ENCODE data around the gene ARHGEF10L.

ARHGEF10L gene

DNA sequence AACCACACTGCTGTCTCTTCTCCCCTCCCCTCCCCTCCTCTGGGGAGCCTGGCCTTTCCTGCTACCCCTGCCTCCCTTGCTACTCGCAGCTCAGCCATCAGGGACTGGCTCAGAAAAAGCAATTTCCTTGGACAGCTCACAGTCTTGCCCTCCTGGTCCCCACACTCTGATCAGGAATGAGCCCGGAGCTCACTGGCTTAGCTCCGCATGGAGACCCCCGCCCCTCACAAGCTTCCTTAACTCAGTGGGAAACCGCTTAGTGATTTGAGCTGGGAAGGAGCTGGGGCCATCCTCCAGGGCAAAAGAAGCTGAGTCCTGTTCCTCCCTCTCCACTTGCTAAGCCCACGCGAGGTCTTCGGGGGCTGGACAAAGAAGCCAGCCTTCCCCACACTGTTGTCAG lies 145.3 kb downstream of the ARHGEF10L start:
- no peak for DNase-seq

DNA sequence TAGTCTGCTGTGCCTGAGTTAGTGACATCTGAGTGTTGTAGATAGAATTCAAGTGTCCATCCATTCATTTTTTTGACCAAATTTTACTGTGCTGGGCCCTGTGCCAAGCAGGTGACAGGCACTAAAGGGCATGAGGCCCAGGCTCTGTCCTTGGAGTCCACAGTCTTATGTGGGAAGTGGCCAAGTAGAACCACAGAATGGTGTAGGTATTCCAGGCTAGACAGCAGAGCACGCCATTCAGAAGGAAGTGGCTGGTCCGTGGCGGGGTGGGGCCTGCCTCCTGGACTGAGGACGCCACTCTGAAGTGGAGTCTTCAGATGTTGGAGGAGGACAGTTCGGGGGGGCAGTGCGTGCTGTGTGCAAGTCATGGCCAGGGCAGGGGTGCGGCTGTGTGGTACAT lies 146.8 kb downstream of the ARHGEF10L start:
- peak; percentile 38 for DNase-seq

DNA sequence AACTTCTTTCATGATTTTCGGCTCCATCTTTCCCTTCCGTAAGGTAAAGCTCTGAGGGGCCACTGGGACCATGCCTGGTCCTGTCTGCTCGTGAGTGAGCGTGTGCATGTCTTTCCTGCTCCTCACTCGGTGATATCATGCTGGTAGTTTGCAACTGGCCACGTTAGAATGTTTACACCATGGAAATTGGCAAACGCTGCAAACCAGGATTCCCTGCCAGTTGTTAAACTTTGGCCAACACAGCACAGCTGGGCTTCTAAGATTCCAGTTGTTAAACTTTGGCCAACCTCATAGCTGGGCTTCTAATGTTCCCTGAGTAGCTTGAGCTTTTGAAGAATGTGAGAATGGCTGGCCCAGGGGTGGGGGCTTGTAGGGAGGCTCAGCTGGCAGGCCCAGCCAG lies 147.6 kb downstream of the ARHGEF10L start:
- no peak for DNase-seq

DNA sequence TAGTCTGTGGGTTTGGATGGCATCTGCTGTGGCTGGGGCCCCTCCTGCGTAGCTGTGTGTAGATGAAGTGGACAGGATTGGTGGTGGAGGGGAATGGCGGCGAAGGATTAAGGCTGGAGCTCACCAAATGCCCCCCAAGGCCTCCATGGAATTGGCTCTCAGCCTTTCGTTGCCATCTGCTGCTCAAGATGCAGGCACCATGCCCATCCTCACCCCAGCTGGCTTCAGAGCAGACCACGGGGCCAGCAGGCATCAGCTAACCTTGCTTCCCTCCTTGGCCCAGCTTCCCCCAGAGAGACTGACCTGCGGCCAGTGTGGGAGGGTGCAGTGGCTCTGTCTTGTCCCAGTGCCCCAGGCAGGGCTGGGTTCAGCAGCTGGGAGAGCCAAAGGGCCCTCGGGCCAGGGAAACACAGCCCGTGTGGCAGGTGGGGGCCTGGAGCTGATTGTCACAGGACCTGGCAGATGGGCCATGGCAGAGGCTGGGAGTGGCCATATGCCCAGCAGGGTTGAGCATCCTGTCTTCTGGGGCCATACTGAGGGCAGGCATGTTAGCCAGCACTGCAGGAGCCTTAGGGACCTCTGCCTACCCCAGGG lies 148.8 kb downstream of the ARHGEF10L start:
- no peak for DNase-seq

DNA sequence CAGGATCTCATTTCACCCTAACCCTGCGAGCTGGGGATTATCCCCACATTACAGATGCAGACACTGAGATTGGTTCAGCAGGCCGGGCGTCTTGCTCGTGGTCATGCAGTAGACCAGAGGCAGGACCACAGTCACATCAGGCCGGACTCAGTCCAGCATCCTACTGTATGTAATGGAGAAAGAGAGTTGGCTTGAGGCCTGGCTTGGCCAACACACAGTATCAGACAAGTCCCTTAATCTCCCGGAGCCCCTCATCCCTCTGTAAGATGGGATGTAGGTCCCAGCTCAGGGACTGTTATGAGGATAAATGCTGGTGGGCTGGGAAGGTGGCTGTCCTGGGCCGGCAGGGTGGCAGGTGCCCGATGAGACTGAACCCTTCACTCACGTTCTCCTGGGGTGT lies 149.5 kb downstream of the ARHGEF10L start:
- DNase-seq, result no peak

DNA sequence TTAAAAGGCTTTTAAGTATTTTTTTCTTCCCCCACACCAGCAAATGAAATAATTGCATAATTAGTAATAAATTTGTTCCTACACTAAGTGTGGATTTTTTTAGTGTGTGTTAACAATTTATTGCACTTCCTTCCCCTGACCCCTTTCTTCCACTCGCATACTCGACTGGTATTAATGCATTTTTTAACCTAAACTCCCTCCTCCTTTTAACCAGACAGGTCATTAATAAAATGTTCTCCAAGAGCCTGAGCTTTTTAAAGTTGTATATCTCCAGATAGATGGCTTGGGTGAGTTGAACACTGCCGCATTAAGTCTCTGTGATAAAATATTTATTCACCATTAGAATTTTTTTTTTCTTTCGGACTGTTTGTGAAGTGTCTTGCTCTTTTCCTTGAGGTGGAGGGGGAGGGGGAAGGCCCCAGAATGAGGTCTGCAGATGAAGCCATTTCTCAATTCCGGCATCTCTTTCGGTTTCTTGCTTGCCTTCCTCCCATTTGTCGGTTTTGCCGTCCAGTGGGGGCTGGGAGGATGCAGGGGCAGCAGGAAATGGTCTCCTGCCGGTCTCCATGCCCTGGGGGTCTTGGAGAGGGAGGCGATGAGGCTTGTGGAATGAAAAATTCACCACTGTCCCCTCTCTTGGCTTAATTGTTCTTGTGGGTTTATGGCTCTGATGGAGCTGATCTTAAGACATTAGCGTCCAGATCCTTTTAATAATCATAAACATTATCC lies 151.6 kb downstream of the ARHGEF10L start:
- DNase-seq, result no peak

DNA sequence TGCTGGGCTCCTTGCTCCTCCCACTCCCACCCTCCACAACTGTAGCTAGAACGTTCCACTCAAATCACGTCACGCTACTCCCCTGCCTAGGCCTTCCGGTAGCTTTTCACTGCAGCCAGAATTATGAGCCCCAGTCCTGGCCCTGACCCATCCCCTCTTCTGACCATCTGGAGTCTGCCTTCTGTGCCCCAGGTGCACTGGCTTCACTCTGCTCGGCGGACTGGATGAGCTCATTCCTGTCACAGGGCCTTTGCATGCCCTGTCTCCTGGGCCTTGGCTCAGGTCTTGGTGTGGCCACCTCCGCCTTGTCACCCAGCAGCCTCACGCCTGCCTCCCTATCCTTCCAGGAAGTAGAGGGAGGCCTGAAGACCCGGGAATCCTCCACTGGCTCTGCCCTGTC lies 153.1 kb downstream of the ARHGEF10L start:
- no peak for DNase-seq

DNA sequence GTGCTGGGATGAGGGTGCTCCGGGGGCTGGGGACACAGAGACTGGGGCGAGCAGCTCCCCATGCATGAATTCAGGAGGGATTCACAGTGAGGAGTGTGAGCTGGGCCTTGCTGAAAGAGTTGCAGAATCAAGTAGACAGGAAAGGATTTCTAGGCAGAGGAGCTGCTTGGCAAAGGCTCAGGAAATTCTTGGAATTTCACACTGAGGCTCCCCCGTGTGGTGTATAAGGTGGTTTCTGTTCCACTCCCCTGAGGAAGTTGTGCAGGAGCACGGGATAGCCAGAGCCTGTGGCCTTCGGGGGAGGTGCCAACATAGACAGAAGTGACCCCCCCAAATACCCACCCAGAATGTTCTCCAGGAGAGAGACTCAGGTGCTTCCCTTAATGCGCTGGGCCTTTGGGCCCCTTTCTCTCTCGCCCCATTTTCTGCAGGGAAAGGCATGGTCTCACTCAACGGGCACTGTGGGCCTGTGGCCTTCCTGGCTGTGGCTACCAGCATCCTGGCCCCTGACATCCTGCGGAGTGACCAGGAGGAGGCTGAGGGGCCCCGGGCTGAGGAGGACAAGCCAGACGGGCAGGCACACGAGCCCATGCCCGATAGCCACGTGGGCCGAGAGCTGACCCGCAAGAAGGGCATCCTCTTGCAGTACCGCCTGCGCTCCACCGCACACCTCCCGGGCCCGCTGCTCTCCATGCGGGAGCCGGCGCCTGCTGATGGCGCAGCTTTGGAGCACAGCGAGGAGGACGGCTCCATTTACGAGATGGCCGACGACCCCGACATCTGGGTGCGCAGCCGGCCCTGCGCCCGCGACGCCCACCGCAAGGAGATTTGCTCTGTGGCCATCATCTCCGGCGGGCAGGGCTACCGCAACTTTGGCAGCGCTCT lies 157.2 kb downstream of the ARHGEF10L start:
- DNase-seq, result no peak

DNA sequence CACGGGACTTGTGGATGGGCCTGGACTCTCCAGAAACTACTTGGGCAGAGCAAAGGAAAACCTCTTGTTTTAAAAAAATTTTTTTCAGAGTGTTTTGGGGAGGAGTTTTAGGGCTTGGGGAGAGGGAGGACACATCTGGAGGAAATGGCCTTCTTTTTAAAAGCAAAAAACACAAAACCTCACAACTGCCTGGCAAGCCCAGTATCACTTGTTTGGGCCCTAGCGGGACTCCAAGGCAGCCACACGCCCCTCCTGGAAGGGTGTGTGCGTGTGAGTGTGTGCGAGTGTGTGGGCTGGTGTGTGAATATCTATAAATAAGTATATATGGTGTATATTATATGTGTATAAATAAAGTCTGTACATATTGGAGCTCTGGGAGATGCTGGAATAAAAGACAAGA lies 158.0 kb downstream of the ARHGEF10L start:
- DNase-seq, result no peak

DNA sequence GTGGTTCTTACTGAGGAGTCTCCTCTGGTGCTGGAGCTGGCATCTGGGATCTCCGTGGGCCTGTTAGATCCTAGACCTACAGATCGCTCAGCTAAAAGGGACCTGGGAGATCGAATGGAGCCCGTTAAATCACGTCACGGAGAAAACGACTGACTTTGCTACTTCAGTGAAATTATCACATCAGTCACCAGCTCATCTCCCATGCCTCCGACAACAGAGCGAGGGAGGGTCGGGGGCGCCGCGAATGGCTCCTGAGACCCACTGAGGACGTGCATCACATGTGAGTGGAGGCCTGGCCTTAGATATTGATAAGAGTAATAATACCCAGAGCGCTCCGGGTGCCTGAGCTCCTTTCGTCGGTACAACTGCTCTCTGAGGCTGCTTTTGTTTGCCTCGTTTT lies 160.1 kb downstream of the ARHGEF10L start:
- DNase-seq, result no peak

DNA sequence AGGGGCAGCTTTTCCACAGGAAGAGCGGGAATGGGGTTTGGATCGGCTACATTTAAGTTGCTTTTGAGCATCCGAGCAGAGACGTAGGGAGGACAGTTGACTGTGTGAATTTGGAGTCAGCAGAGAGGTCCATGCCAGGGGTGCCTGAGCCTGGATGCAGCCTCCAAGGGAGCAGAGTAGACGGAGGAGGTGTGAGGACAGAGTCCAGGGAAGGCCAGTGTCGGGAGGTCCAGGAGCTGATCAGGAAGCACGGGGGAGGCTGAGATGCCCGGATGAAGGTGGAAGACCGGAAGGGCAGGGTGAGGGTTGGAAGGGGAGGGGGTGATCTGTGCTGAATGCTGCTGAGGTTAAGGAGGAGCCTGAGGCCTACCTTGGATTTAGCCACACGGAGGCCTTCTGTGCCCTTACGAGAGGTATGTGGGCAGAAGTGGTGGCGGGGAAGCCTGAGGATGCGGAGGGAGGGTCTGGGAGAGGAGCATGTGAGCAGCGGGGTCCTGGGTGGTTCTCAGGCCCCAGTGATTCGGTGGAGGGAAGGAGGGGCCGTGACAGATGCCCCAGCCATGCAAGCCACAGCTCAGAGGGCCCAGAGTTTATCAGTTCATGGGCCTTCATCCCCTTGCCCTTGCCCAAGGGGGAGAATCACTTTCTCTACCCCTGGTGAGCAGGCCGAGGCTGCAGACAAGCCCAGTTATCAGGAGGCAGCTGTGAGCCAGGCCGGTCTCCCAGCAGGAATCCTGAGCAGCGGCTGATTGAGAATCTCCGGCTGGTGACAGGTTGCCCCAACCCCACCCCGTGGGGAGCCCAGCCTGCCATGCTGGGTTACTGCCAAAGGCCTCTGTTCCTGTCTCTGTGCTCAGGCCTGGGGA lies 161.7 kb downstream of the ARHGEF10L start:
- DNase-seq, result no peak

DNA sequence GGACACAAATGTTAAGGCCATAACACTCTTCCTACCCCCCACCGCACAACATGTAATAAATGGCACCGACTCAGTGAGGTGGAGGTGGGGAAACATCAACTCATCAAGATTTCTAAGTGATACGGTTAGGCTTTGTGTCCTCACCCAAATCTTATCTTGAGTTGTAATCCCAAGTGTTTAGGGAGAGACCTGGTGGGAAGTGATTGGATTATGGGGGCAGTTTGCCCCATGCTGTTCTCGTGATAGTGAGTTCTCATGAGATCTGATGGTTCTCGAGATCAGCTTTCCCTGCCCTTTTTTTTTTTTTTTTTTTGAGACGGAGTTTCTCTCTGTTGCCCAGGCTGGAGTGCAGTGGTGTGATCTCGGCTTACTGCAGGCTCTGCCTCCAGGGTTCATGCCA lies 164.7 kb downstream of the ARHGEF10L start:
- DNase-seq, result no peak

DNA sequence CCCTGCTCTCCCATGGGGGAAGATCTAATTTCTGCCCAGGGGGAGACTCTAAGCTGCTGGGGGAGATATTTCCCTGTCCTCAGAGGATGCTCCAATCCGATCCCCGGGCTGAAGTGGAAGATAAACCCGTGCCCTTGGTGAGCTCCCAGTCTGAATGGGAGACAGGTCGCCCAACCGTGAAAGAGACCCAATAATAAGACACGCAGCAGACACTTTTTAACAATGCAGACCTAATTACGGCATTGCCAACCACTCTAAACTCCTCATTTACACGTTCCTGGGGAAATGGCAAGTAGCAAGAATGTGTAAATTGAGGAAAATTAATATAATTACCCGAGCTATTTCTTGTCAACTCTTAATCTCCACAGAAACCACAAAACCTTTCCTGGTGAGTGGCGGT lies 166.9 kb downstream of the ARHGEF10L start:
- DNase-seq, result peak; percentile 33

DNA sequence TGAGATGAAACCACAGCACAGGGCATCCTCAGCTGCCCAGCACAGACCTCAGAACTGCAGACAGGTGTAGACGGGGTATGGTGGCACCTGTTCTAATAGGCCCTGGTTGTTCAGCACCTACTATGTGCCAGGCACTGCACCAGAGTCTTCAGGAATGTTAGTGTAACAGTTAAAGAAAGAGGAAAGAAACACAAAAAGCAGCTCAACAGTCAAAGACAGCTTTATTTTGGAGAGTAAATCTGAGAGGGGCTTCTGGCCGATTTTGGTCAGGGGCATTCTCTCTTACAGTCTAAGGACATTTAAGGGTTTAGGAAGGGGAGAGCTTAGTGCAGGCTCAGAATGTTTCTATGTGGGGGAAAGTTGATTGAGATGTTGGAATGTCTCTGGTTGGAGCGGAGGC lies 170.5 kb downstream of the ARHGEF10L start:
- no peak for DNase-seq

DNA sequence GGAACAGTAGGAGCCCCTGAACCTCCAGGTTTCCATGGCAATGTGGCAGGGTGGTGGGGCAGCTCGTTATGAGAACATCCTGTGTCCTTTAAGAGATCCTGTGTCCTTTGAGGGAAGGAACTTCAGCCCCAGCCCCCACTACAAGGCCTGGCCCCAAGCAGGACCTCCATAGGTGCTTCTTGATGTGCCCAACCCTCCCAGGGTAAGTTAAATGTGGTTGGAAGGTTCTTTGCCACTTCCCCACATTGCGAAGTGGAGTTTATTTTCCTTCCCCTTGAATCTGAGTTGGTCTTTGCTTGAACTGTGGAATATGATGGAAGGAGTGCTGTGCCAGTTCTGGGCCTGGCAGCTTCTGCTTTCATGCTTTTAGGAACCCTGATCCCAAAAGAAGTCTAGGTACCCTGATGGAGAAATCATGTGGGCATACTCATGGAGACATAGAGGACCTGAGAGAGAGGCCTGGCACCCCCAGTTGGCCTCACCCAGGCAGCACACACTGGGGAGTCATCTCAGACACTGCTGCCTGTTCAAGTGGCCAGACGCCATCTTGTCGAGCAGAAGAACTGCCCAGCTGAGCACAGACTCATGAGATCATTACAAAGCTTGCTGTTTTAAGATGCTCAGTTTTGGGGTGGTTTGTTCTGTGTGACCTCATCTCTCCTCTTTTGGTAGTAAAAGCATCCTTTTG lies 171.5 kb downstream of the ARHGEF10L start:
- DNase-seq, result no peak

DNA sequence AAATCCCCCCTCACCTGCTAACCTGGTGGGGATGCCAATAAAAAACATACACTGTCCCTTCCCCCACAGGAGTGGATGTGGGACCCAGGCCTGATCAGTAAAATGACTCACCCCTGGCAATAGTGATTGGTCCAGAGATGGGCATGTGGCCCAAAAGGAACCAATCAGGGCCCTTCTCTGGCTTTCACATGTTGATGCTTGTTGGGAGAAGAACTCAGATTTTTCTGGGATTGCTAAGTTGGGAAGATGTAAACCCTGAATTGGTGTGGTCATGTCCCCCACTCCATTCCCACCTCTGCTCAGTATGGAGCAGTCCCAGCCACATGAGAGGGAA lies 172.0 kb downstream of the ARHGEF10L start:
- DNase-seq, result no peak

DNA sequence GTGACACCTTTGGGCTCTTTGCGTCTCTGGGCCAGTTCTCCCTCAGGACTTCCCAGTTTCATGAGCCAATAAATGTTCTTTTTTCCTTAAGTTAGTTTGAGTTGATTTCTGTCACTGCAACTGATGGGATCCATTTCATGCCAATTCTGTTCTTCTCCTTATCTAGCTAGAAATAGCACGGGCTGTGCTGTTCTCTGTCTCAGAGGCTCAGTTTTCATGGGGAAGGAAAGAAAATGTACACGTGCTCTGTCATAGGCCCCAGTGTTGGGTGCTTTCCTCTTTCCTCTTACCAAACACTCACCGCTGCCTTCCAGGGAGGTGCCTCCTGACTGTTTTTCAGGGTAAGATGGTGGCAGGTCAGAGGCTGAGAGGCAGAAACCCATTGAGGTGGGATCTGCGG lies 172.4 kb downstream of the ARHGEF10L start:
- DNase-seq, result no peak

DNA sequence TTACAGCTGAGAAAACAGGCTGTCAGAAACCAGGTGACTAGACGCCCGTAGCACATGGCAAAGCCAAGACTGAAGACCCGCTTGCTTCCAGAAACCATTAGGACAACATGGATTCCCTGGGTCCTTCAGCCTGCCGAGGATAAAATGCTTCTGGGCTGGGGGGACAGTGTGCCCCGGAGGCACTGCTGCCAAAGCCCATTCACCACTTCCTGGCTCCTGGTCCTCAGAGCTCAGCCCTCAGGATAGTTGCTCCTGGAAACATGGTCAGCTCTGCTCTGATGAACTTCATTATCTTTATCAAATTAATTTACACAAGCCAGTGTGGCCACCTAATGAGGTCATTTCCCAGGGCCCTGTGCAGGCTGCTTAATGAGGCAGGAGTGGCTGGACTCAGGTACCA lies 174.5 kb downstream of the ARHGEF10L start:
- DNase-seq, result no peak

DNA sequence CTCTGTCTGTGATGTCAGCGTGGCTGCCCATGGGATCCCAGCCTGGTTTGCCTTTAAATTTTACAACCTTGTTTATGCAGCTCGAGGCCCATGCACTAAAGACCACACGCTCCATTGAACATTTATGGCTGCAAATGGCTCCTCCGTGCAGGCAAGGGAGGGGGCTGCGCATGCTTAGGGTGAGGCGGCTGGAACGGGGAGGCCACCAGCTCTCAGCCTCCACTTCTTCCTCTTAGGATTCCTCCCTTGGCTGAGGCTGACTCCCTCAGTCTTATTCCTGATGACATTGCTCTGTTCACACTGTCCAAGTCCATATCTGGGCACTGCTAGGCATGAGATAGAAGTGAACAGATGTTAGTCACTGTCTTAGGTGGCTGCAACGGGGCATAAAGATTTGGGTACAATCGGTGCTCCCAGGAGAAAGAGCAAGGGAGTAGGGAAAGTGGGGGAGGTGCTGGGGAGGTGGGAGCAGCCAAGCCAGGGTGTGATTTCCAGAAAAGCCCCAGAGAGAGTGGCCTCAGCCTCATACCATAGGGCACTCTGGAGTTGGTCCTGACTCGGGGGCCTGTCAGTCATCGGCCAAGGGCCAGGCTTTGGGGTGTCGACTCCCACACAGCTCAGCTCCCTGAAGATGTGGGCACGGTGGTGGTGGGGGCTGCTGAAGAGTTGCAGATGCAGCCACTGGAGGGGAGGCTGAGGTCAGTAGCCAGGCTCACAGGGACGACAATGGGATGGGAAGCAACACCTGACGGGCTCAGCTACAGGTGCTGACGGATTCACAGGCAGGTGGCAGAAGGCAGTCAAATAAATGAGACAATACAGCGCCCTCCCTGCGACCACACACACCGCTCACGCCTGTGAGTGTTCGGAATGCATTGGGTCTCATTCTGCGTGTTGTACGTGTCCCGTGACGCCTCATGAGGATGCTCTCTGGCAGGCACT lies 178.4 kb downstream of the ARHGEF10L start:
- no peak for DNase-seq

DNA sequence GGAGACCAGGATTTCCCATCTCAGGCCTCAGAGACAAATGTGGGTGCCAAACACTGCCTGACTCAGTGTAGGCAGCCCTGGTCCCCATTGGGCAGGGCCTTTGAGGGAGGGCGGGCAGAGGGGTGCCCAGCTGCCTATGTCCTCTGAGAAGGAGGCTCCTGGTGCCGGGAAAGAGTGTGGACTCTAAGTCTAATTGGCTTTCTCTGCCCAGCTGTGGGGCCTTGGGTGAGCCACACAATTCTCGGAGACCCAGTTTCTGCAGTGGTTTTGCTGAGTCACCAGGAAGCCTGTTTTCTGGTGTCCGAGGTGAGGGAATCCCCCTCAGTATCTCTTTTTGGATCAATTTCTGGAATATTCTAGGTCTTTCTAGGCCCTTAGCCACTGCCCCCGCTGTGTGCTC lies 180.4 kb downstream of the ARHGEF10L start:
- DNase-seq, result no peak

DNA sequence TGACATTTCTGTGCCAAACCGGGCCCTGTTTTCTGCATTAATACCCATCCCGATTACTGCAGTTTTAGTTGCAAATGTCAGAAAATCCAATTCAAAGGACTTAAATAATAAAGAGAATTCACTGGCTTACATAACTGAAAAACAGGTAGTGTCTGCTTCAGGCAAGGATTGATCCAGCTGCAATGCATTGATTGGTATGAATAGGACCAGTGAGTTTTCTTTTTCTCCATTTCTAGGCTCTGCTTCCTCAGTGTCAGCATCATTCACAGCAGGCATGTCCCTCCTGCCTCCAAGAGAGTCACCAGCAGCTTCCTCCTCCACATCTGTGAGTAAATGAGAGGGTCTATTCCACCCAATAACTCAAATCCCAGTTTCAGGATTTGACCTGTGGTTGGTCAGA lies 181.9 kb downstream of the ARHGEF10L start:
- DNase-seq, result no peak
